NCI-H146 (cell line): ENCODE results near the gene NEB.

Experiments
- DNase-seq: peaks from one replicate; lab custom pipeline; 2025; lab: John Stamatoyannopoulos, UW

Gene NEB

GRCh38 chr2:151481744-151482143, 252.5 kb downstream of the NEB start:
- no peak for DNase-seq

- DNase-seq, result no peak
Observed at GRCh38 chr2:151478011-151478410, 256.3 kb downstream of the NEB start.

GRCh38 chr2:151476287-151476686, 258.0 kb downstream of the NEB start:
- DNase-seq, result no peak

- no peak for DNase-seq
Observed at GRCh38 chr2:151475071-151475470, 259.2 kb downstream of the NEB start.

- DNase-seq, result no peak
Observed at GRCh38 chr2:151472966-151473365, 261.3 kb downstream of the NEB start.

GRCh38 chr2:151470556-151470955, 263.7 kb downstream of the NEB start:
- no peak for DNase-seq

GRCh38 chr2:151465771-151466170, 268.5 kb downstream of the NEB start:
- no peak for DNase-seq

GRCh38 chr2:151459358-151459757, 274.9 kb downstream of the NEB start:
- no peak for DNase-seq

- DNase-seq, result no peak
Observed at GRCh38 chr2:151439127-151439526, 295.1 kb downstream of the NEB start.

- no peak for DNase-seq
Observed at GRCh38 chr2:151438506-151438905, 295.8 kb downstream of the NEB start.

- no peak for DNase-seq
Observed at GRCh38 chr2:151437630-151438029, 296.6 kb downstream of the NEB start.
